ENCODE results near the gene DDX47.
A peak's percentile ranks its signal among the peaks of the same experiment; 100 is the strongest.

The DDX47 gene

DNA sequence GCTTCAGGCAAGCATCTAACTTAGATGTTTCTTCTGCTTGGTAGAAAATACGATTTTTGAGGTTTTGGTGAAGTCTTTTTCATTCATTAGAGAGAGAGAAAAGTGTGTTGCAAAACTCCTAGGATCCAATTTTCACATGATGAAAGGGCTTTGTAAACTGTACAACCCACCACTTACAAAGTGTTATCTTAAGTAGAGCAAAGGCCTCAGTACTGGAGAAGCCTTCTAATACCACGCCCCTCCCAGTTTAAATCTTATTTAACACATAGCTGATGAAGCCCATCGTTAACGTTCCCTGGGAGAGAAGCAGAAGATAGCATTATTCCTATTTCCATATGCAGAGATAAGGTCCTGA is 26.8 kb upstream of the DDX47 start:
- DNase-seq, result no peak
- TF ChIP-seq, protein P1, sequence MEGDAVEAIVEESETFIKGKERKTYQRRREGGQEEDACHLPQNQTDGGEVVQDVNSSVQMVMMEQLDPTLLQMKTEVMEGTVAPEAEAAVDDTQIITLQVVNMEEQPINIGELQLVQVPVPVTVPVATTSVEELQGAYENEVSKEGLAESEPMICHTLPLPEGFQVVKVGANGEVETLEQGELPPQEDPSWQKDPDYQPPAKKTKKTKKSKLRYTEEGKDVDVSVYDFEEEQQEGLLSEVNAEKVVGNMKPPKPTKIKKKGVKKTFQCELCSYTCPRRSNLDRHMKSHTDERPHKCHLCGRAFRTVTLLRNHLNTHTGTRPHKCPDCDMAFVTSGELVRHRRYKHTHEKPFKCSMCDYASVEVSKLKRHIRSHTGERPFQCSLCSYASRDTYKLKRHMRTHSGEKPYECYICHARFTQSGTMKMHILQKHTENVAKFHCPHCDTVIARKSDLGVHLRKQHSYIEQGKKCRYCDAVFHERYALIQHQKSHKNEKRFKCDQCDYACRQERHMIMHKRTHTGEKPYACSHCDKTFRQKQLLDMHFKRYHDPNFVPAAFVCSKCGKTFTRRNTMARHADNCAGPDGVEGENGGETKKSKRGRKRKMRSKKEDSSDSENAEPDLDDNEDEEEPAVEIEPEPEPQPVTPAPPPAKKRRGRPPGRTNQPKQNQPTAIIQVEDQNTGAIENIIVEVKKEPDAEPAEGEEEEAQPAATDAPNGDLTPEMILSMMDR (IDR thresholded peaks at IDR 0.05; ENCODE audit: low read depth, low read length), result no peak
- peak overlapping the region; percentile 81; the same call in 1 of the 2 replicates for H3K27ac ChIP-seq

DNA sequence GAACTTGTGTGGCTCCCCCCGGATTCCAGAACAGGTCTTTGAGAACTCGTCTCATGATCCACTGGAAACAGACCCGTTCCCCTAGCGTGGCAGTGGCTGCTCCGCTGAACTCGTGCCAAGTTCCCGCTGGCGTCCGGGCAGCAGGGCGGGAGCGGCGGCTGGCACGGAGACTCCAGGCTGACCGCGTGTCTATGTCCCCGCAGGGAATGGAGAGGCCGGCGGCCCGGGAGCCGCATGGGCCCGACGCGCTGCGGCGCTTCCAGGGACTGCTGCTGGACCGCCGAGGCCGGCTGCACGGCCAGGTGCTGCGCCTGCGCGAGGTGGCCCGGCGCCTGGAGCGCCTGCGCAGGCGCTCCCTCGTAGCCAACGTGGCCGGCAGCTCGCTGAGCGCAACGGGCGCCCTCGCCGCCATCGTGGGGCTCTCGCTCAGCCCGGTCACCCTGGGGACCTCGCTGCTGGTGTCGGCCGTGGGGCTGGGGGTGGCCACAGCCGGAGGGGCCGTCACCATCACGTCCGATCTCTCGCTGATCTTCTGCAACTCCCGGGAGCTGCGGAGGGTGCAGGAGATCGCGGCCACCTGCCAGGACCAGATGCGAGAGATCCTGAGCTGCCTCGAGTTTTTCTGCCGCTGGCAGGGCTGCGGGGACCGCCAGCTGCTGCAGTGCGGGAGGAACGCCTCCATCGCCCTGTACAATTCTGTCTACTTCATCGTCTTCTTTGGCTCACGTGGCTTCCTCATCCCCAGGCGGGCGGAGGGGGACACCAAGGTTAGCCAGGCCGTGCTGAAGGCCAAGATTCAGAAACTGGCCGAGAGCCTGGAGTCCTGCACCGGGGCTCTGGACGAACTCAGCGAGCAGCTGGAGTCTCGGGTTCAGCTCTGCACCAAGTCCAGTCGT is 26.2 kb upstream of the DDX47 start:
- Histone ChIP-seq H3K27me3 (ENCODE audit: insufficient read depth, low read depth, severe bottlenecking) (no peaks in the 10 kb centered on the region), H3K4me3 (ENCODE audit: low read depth, low read length) (peak overlapping the region; percentile 49), H3K36me3 (no peaks in the 10 kb centered on the region), H3K27ac (peak overlapping the region; percentile 81), H3K9me3 (ENCODE audit: severe bottlenecking) (no peaks in the 10 kb centered on the region)
- peak; percentile 58 for DNase-seq
- TF ChIP-seq, protein P1 (IDR thresholded peaks at IDR 0.05; ENCODE audit: low read depth, low read length), result no peak

More for the DNA sequence above, 26.8 kb upstream of the DDX47 start:
- Histone ChIP-seq H3K36me3 (no peaks in the 10 kb centered on the region), H3K27me3 (ENCODE audit: insufficient read depth, low read depth, severe bottlenecking) (no peaks in the 10 kb centered on the region), H3K9me3 (ENCODE audit: severe bottlenecking) (no peaks in the 10 kb centered on the region), H3K4me3 (ENCODE audit: low read depth, low read length) (peak overlapping the region; percentile 49)

DNA sequence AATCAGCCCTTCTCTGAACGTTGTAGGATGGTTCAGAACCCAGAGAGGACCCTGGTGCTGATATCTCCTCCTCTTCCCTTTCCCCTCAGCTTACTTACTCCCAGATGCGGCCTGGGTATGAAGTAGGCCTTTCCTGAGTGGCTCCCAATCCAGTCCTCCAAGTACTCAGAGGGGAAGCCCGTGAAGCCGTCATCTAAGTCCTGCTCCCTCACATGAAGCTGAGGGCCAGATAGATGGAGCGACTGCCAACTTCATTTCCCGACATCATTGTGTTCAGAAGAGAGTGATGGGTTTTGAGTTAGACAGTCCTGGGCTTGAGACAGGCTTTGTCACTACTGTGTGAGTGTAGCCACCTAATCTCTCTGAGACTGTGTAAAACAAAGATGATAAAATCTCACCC is 25.0 kb upstream of the DDX47 start:
- Histone ChIP-seq H3K27me3 (ENCODE audit: insufficient read depth, low read depth, severe bottlenecking) (no peaks in the 10 kb centered on the region), H3K9me3 (ENCODE audit: severe bottlenecking) (no peaks in the 10 kb centered on the region), H3K36me3 (no peaks in the 10 kb centered on the region), H3K4me3 (ENCODE audit: low read depth, low read length) (no peak overlapping the region), H3K27ac (no peak overlapping the region)
- no peak for DNase-seq
- TF ChIP-seq, protein P1 (IDR thresholded peaks at IDR 0.05; ENCODE audit: low read depth, low read length), result no peak

DNA sequence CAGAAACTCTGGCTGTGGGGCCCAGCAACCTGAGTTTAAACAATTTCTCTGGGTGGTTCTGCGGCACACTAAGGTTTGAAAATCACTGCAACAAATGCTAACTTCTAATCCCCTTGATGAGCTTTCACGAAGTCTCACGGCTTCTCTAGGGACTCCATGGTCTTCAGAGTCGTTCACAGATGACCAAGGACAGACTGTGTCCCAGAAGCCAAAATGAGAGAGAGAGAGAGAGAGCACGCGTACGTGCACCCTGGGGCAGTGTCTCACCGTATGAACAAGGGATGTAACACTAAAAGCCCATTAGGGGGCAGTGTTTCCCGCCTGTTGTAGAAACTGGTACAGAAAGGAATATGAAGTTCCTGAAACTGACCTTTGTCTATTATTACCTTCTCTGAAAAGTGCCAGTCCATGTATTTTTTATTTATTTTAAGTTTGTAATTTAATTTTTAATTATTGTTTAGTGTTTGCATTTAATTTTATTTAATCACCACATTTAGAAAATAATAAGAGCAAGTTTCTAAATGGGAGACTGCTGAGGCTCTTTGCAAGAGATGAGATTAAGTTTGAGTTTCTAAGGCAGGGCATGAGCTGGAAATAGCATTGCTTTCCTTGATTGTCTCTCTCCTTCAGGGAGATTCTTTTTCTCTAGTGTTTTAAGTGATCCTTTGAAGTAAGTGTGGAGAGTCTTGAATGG is 24.3 kb upstream of the DDX47 start:
- Histone ChIP-seq H3K4me3 (ENCODE audit: low read depth, low read length) (no peak overlapping the region), H3K27ac (no peak overlapping the region), H3K9me3 (ENCODE audit: severe bottlenecking) (no peaks in the 10 kb centered on the region), H3K36me3 (no peaks in the 10 kb centered on the region), H3K27me3 (ENCODE audit: insufficient read depth, low read depth, severe bottlenecking) (no peaks in the 10 kb centered on the region)
- TF ChIP-seq, protein P1 (IDR thresholded peaks at IDR 0.05; ENCODE audit: low read depth, low read length), result peak; percentile 67
- DNase-seq, result peak; percentile 64

DNA sequence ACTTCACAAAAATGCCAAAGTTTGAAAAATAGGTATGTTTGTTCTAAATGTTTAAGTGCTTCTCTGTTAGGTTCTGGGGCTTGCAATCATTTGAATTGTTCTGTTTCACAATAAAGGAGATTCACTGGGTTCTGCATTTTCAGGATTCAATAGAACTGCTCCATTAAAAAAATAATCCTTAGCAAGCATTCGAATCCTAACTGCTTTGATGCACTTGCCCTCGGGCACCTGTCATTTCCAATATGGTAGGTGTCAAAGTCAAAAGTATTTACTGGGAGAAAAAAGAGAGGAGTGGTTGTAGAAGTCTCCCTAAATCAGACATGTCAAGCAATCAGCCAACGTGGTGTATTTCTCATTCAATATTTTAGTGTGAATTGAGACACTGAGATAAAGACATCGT is 22.2 kb upstream of the DDX47 start:
- H3K27ac ChIP-seq, result no peak overlapping the region
- H3K36me3 ChIP-seq, result no peaks in the 10 kb centered on the region
- TF ChIP-seq, protein P1 (IDR thresholded peaks at IDR 0.05; ENCODE audit: low read depth, low read length), result no peak

More for the DNA sequence above, 22.2 kb upstream of the DDX47 start:
- Histone ChIP-seq H3K27me3 (ENCODE audit: insufficient read depth, low read depth, severe bottlenecking) (no peaks in the 10 kb centered on the region), H3K4me3 (ENCODE audit: low read depth, low read length) (no peak overlapping the region), H3K9me3 (ENCODE audit: severe bottlenecking) (no peaks in the 10 kb centered on the region)
- no peak for DNase-seq
